Adrenal gland (tissue), 5 donors: ENCODE data around the gene AUNIP.
A peak's percentile ranks its signal among the peaks of the same experiment; 100 is the strongest.

Experiments used
- CTCF ChIP-seq, 6 experiments: fragments of 450-650 bp in 4 of 6; fragments of 200-600 bp in 2 of 6; sonication (generic) in 1 of 6; IDR thresholded peaks; 1 replicate in 5 of 6; 2 replicates in 1 of 6; pipeline versions ENCODE4 v1.5.1 to v1.8.0; 2016 to 2021; ENCODE audit warnings: antibody characterized with exemption in 6 of 6, mild to moderate bottlenecking in 2 of 6, moderate library complexity in 1 of 6
- POLR2A ChIP-seq, 2 donors: fragments of 450-650 bp; IDR thresholded peaks; one replicate each; pipeline ENCODE4 v1.6.1; 2017; ENCODE audit warnings: antibody characterized with exemption in 2 of 2, mild to moderate bottlenecking in 2 of 2, moderate library complexity in 1 of 2
- donor health status: DM: no; HTN: no; CAD: no.

- peak in 1 of 6 experiments; percentile 7 for TF ChIP-seq CTCF (IDR thresholded peaks at IDR 0.05)
- no peak for TF ChIP-seq POLR2A (IDR thresholded peaks at IDR 0.05)
These were observed 59.1 kb downstream of the AUNIP start, which contains the start of gene SELENON for GRCh38 chr1:25799935-25800702.
